ENCODE results near the gene MICU2. TPM values are rescaled to one million over a fixed set of nuclear protein-coding genes. Genes with fewer than 3 reads are reported as not detected.

Gene MICU2
- total and polyA plus RNA-seq, 5 donors from 2014 or later = 38.8 to 50.5 (median 45.5) TPM

DNA sequence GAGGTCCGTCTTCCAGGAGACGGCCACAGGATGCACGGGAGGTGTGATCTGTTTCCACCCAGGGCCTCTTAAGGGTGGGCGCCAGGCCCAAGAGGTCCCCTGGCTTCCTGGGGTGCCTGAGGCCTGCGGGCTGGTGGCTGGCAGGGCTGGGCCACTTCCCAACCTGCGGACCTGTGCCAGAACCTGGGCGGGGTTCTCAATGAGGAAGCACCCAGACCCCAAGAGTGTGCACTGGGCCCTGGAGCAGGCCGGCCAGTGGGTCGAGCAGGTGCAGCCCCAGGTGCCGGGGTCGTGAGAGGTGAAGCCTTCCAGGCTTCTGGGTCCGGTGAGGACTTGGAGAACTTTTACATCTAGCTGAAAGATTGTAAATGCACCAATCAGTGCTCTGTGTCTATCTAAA is 6.7 kb upstream of the MICU2 start:
- Mint-ChIP-seq H3K27me3 (peaks cover 49% of the 10 kb centered on the region), H3K4me3 (no peak overlapping the region), H3K9me3 (peaks cover 0 to 5% (median 0%) of the 10 kb centered on the region in 7 donors), H3K4me1 (no peaks in the 10 kb centered on the region), H3K36me3 (no peaks in the 10 kb centered on the region), H3K27ac (no peak overlapping the region)
- DNase-seq (no peak), ATAC-seq (ENCODE audit: low read depth in 2 of 2) (no peak)
- Histone ChIP-seq H3K9me3 (ENCODE audit: control insufficient read depth in 2 of 2, low read length in 2 of 2) (no peaks in the 10 kb centered on the region), H3K4me3 (ENCODE audit: low read depth, low read length) (no peak overlapping the region), H3K4me1 (ENCODE audit: control insufficient read depth, insufficient read depth, low read length, poor library complexity, severe bottlenecking) (no peaks in the 10 kb centered on the region), H3K36me3 (ENCODE audit: control insufficient read depth, insufficient read depth, low read length) (no peaks in the 10 kb centered on the region), H3K27me3 (ENCODE audit: control insufficient read depth, insufficient read depth, low read length) (peaks cover 12% of the 10 kb centered on the region), H3K27ac (ENCODE audit: insufficient read depth, low read length, poor library complexity, severe bottlenecking) (no peak overlapping the region)

DNA sequence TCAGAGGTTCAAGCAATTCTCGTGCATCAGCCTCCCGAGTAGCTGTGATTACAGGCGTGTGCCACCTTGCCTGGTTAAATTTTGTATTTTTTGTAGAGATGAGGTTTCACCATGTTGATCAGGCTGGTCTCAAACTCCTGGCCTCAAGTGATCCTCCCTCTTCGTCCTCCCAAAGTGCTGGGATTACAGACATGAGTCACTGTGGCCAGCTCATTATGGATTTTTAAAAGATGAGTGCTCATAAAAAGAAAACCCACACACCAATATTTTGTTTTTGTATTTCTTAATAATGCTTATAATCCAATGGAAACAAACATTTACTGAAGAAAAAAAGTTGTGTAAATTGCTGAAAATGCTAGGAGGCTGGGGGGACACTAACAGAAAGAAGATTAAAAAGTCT is 5.0 kb upstream of the MICU2 start:
- H3K27ac Mint-ChIP-seq = no peak overlapping the region
- H3K27me3 ChIP-seq (ENCODE audit: control insufficient read depth, insufficient read depth, low read length) = peaks cover 10% of the 10 kb centered on the region
- H3K4me3 Mint-ChIP-seq = no peak overlapping the region
- H3K27me3 Mint-ChIP-seq = peaks cover 50% of the 10 kb centered on the region
- ATAC-seq (ENCODE audit: low read depth in 2 of 2) (no peak), DNase-seq (no peak)
- no peak overlapping the region for H3K27ac ChIP-seq (ENCODE audit: insufficient read depth, low read length, poor library complexity, severe bottlenecking)
- H3K4me1 Mint-ChIP-seq = peaks cover 7 to 12% (median 9%) of the 10 kb centered on the region in 4 donors
- H3K36me3 Mint-ChIP-seq = no peaks in the 10 kb centered on the region
- H3K9me3 ChIP-seq (ENCODE audit: control insufficient read depth in 2 of 2, low read length in 2 of 2) = no peaks in the 10 kb centered on the region
- H3K4me3 ChIP-seq (ENCODE audit: low read depth, low read length) = no peak overlapping the region
- peaks cover 6% of the 10 kb centered on the region for H3K4me1 ChIP-seq (ENCODE audit: control insufficient read depth, insufficient read depth, low read length, poor library complexity, severe bottlenecking)
- peaks cover 0 to 6% (median 2%) of the 10 kb centered on the region in 7 donors for H3K9me3 Mint-ChIP-seq
- no peaks in the 10 kb centered on the region for H3K36me3 ChIP-seq (ENCODE audit: control insufficient read depth, insufficient read depth, low read length)

DNA sequence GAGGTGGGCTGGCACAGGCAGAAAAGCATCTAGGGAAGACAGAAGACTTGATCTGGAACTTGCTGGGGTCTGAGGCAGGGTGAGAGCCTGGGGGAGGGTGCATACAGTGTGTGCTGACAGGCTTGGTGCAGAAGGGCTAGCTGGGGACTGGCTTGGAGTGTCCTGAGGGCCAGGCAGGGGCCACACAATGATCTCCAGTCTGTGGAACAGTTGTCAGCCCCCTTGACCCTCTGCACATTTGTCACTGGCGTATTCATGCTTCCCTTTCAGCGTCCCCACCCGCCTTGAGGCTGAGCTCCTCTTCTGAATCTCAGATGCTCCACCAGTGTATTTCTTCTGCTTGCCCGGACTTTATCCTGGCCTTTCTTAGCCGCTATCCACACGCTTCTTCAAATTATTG is 2.8 kb upstream of the MICU2 start:
- no peaks in the 10 kb centered on the region for H3K36me3 ChIP-seq (ENCODE audit: control insufficient read depth, insufficient read depth, low read length)
- Mint-ChIP-seq H3K27me3 (peaks cover 41% of the 10 kb centered on the region), H3K9me3 (peaks cover 0 to 5% (median 2%) of the 10 kb centered on the region in 7 donors), H3K36me3 (no peaks in the 10 kb centered on the region), H3K4me1 (peaks cover 9 to 21% (median 11%) of the 10 kb centered on the region in 4 donors), H3K27ac (no peak overlapping the region), H3K4me3 (peak overlapping the region in 1 of 4 donors; percentile 1)
- H3K27ac ChIP-seq (ENCODE audit: insufficient read depth, low read length, poor library complexity, severe bottlenecking) = no peak overlapping the region
- DNase-seq (no peak), ATAC-seq (ENCODE audit: low read depth in 2 of 2) (no peak)
- H3K4me3 ChIP-seq (ENCODE audit: low read depth, low read length) = no peak overlapping the region
- peaks cover 19% of the 10 kb centered on the region for H3K4me1 ChIP-seq (ENCODE audit: control insufficient read depth, insufficient read depth, low read length, poor library complexity, severe bottlenecking)
- peaks cover 10% of the 10 kb centered on the region for H3K27me3 ChIP-seq (ENCODE audit: control insufficient read depth, insufficient read depth, low read length)
- H3K9me3 ChIP-seq (ENCODE audit: control insufficient read depth in 2 of 2, low read length in 2 of 2) = no peaks in the 10 kb centered on the region

DNA sequence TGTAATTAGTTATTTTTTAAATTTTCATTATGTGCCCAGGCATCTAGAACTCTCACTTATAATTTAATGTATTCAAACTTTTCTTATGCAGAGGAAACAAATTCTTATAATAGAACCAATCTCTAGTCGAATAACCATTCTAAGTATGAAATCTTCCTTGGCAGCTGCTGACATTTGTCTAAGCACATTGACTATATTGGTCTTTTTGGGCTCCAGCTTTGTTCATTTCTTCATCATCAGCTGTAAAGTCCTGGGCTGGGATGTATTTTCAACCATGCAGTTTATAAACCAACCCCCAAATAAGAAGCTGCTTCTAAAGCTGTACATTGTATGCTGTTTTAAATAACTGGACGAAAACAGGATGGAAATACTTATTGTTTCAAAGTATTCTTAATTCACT is 2.3 kb upstream of the MICU2 start:
- Histone ChIP-seq H3K4me3 (ENCODE audit: low read depth, low read length) (no peak overlapping the region), H3K36me3 (ENCODE audit: control insufficient read depth, insufficient read depth, low read length) (no peaks in the 10 kb centered on the region), H3K27me3 (ENCODE audit: control insufficient read depth, insufficient read depth, low read length) (peaks cover 10% of the 10 kb centered on the region), H3K4me1 (ENCODE audit: control insufficient read depth, insufficient read depth, low read length, poor library complexity, severe bottlenecking) (peaks cover 24% of the 10 kb centered on the region), H3K9me3 (ENCODE audit: control insufficient read depth in 2 of 2, low read length in 2 of 2) (no peaks in the 10 kb centered on the region), H3K27ac (ENCODE audit: insufficient read depth, low read length, poor library complexity, severe bottlenecking) (no peak overlapping the region)
- Mint-ChIP-seq H3K9me3 (peaks cover 0 to 5% (median under 1%) of the 10 kb centered on the region in 7 donors), H3K27me3 (peaks cover 39% of the 10 kb centered on the region), H3K4me1 (peaks cover 13 to 27% (median 17%) of the 10 kb centered on the region in 4 donors), H3K27ac (no peak overlapping the region), H3K4me3 (peak overlapping the region in 1 of 4 donors; percentile 29), H3K36me3 (peaks cover 4% of the 10 kb centered on the region)
- no peak for ATAC-seq (ENCODE audit: low read depth in 2 of 2)
- DNase-seq = no peak

DNA sequence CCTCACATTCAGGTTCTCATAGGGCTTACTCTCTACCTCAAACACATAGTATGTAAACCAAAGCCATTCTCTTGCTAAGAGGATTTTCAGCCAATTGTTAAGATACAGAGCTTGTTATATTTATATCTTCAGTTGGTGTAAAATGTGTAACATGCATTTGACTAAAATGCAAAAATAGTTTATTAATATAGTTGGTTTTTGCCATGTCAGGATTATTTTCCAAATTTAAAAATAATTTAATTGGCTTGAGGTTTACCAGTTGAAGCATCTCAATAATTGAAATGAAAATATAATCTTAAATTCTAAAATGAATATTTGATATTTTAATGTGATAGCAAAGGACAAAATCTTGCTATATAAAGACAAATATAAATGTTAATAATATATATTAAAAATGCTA is 7.2 kb downstream of the MICU2 start:
- Histone ChIP-seq H3K4me1 (ENCODE audit: control insufficient read depth, insufficient read depth, low read length, poor library complexity, severe bottlenecking) (peaks cover 22% of the 10 kb centered on the region), H3K4me3 (ENCODE audit: low read depth, low read length) (no peak overlapping the region), H3K27me3 (ENCODE audit: control insufficient read depth, insufficient read depth, low read length) (no peaks in the 10 kb centered on the region), H3K36me3 (ENCODE audit: control insufficient read depth, insufficient read depth, low read length) (peaks cover 5% of the 10 kb centered on the region), H3K9me3 (ENCODE audit: control insufficient read depth in 2 of 2, low read length in 2 of 2) (no peaks in the 10 kb centered on the region), H3K27ac (ENCODE audit: insufficient read depth, low read length, poor library complexity, severe bottlenecking) (no peak overlapping the region)
- H3K4me3 Mint-ChIP-seq = no peak overlapping the region
- no peak for DNase-seq
- no peaks in the 10 kb centered on the region for H3K27me3 Mint-ChIP-seq
- peaks cover 0 to 6% (median 0%) of the 10 kb centered on the region in 7 donors for H3K9me3 Mint-ChIP-seq
- H3K36me3 Mint-ChIP-seq = peaks cover 31% of the 10 kb centered on the region
- peaks cover 63 to 82% (median 68%) of the 10 kb centered on the region in 4 donors for H3K4me1 Mint-ChIP-seq
- ATAC-seq (ENCODE audit: low read depth in 2 of 2) = no peak
- no peak overlapping the region for H3K27ac Mint-ChIP-seq

DNA sequence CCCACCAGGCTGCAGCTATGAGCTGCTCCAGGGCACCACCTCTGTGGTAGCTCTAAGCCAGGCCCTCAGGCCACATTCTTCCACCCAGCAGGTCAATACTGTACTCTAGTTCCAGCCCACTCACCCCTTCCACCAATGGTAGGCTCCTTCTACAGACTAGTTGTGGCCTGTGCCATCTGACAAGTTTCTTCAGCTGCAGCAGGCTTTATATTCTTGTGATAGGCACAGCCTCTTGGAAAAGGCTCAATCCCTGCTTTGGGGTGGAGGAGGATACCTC is 8.5 kb downstream of the MICU2 start:
- DNase-seq = no peak
- peak overlapping the region in 2 of 3 donors; percentile 37 to 70 for H3K27ac Mint-ChIP-seq

DNA sequence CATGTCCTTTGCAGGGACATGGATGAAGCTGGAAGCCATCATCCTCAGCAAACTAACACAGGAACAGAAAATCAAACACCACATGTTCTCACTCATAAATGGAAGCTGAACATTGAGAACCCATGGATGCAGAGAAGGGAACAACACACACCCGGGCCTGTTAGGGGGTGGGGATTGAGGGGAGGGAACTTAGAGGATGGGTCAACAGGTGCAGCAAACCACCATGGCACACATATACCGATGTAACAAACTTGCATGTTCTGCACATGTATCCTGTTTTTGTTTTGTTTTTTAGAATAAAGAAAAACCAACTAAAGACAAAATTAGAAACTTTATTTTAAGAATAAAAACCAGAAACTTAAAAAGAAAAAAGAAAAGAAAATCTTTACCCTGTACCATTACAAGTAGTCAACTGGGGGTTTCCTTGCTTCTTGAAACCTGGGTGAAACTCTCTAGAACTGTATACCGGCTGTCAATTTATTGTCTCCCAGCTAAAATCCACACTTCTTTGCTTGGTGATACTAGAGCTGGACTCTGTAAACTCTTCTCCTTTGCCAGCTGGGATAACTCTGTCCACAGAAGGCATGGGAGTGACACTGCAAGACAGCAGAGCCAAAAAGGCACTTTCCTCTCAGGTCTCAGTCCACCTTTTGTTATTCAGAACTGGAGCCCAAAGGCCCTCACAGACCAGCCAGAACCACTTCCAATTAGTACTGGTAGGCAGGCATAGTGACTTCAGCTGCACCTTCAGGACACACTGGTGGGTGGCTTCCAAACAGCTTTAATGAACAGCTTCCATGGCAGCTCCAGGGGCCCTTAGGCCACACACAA is 9.0 kb downstream of the MICU2 start:
- Mint-ChIP-seq H3K27ac (peak overlapping the region in 1 of 3 donors; percentile 70), H3K9me3 (peaks cover 0 to 6% (median 0%) of the 10 kb centered on the region in 7 donors), H3K4me3 (peak overlapping the region in 3 of 4 donors; percentile 41 to 57 (median 52)), H3K4me1 (peaks cover 55 to 85% (median 65%) of the 10 kb centered on the region in 4 donors), H3K27me3 (no peaks in the 10 kb centered on the region), H3K36me3 (peaks cover 25% of the 10 kb centered on the region)
- H3K27ac ChIP-seq (ENCODE audit: insufficient read depth, low read length, poor library complexity, severe bottlenecking) = no peak overlapping the region
- H3K36me3 ChIP-seq (ENCODE audit: control insufficient read depth, insufficient read depth, low read length) = peaks cover under 1% of the 10 kb centered on the region
- H3K4me3 ChIP-seq (ENCODE audit: low read depth, low read length) = no peak overlapping the region
- DNase-seq = no peak
- H3K4me1 ChIP-seq (ENCODE audit: control insufficient read depth, insufficient read depth, low read length, poor library complexity, severe bottlenecking) = peaks cover 12% of the 10 kb centered on the region
- no peaks in the 10 kb centered on the region for H3K27me3 ChIP-seq (ENCODE audit: control insufficient read depth, insufficient read depth, low read length)
- ATAC-seq (ENCODE audit: low read depth in 2 of 2) = no peak
- no peaks in the 10 kb centered on the region for H3K9me3 ChIP-seq (ENCODE audit: control insufficient read depth in 2 of 2, low read length in 2 of 2)

More for the DNA sequence above, 8.5 kb downstream of the MICU2 start:
- Histone ChIP-seq H3K36me3 (ENCODE audit: control insufficient read depth, insufficient read depth, low read length) (peaks cover 5% of the 10 kb centered on the region), H3K4me3 (ENCODE audit: low read depth, low read length) (no peak overlapping the region), H3K27ac (ENCODE audit: insufficient read depth, low read length, poor library complexity, severe bottlenecking) (no peak overlapping the region), H3K27me3 (ENCODE audit: control insufficient read depth, insufficient read depth, low read length) (no peaks in the 10 kb centered on the region), H3K4me1 (ENCODE audit: control insufficient read depth, insufficient read depth, low read length, poor library complexity, severe bottlenecking) (peaks cover 17% of the 10 kb centered on the region), H3K9me3 (ENCODE audit: control insufficient read depth in 2 of 2, low read length in 2 of 2) (no peaks in the 10 kb centered on the region)
- Mint-ChIP-seq H3K27me3 (no peaks in the 10 kb centered on the region), H3K36me3 (peaks cover 28% of the 10 kb centered on the region), H3K9me3 (peaks cover 0 to 6% (median 0%) of the 10 kb centered on the region in 7 donors), H3K4me3 (peak overlapping the region in 3 of 4 donors; percentile 52 to 74 (median 57)), H3K4me1 (peaks cover 57 to 85% (median 70%) of the 10 kb centered on the region in 4 donors)
- no peak for ATAC-seq (ENCODE audit: low read depth in 2 of 2)

Measured in CD4-positive, CD25-positive, alpha-beta regulatory T cell (primary cell).